DND-41 (cell line): Measurements from ENCODE around the gene KLHL1.

Experiments
- ATAC-seq: fragments of 200-7000 bp; cut with Tn5 transposase; 3 replicates; pipeline ENCODE4 v1.9.1; 2021; ENCODE audit warnings: low read depth; ENCODE audit not compliant: insufficient read depth
- DNase-seq: peaks from one replicate; pipeline ENCODE4 v3.0.0-alpha.2; 2020
- H2AFZ ChIP-seq: 2 replicates; pipeline ENCODE4 v1.6.0; 2012; ENCODE audit warnings: low read depth, low read length
- H3K27ac ChIP-seq: 2 replicates; pipeline ENCODE4 v1.5.1; 2012; ENCODE audit warnings: low read length, inconsistent platforms
- H3K27me3 ChIP-seq: fragments of 200-600 bp; sonication (generic); 2 replicates; pipeline ENCODE4 v1.6.0; 2012; ENCODE audit warnings: low read length, mild to moderate bottlenecking, inconsistent platforms; ENCODE audit not compliant: insufficient read depth, poor library complexity
- H3K36me3 ChIP-seq: 2 replicates; pipeline ENCODE4 v1.5.1; 2012; ENCODE audit warnings: low read length, inconsistent platforms; ENCODE audit not compliant: insufficient read depth
- H3K4me1 ChIP-seq: 2 replicates; pipeline ENCODE4 v1.5.1; 2012; ENCODE audit warnings: mild to moderate bottlenecking, low read length; ENCODE audit not compliant: insufficient read depth
- H3K4me2 ChIP-seq: 2 replicates; pipeline ENCODE4 v1.6.0; 2012; ENCODE audit warnings: mild to moderate bottlenecking, moderate library complexity, low read length, inconsistent platforms; ENCODE audit not compliant: insufficient read depth
- H3K4me3 ChIP-seq, 2 experiments: fragments of 200-600 bp in 1 of 2; shearing (Covaris generic) in 1 of 2; 2 replicates each; pipeline ENCODE4 v1.5.1; 2012 to 2016; ENCODE audit warnings: inconsistent platforms in 2 of 2, low read length in 2 of 2, mild to moderate bottlenecking in 2 of 2, low read depth in 1 of 2, moderate library complexity in 1 of 2
- H3K79me2 ChIP-seq: 2 replicates; pipeline ENCODE4 v1.6.0; 2012; ENCODE audit warnings: low read length, inconsistent platforms; ENCODE audit not compliant: insufficient read depth
- H3K9ac ChIP-seq: 2 replicates; pipeline ENCODE4 v1.6.0; 2012; ENCODE audit warnings: low read depth, mild to moderate bottlenecking, inconsistent platforms, low read length, moderate library complexity
- H3K9me3 ChIP-seq: 2 replicates; pipeline ENCODE4 v1.5.1; 2012; ENCODE audit warnings: low read length, moderate library complexity, mild to moderate bottlenecking, inconsistent platforms; ENCODE audit not compliant: insufficient read depth, severe bottlenecking
- H4K20me1 ChIP-seq: 2 replicates; pipeline ENCODE4 v1.6.0; 2012; ENCODE audit warnings: low read length; ENCODE audit not compliant: insufficient read depth
- CTCF ChIP-seq: IDR thresholded peaks from 2 replicates; pipeline ENCODE4 v1.5.1; 2012; ENCODE audit warnings: borderline replicate concordance, low read length, moderate library complexity, mild to moderate bottlenecking; ENCODE audit not compliant: poor library complexity, severe bottlenecking; ENCODE audit errors: extremely low read depth
- EZH2 ChIP-seq: IDR thresholded peaks from 3 replicates; pipeline ENCODE4 v1.6.1; 2012; ENCODE audit warnings: borderline replicate concordance, low read depth, mild to moderate bottlenecking, moderate library complexity, low read length, inconsistent platforms; ENCODE audit not compliant: severe bottlenecking

Gene KLHL1

GRCh38 chr13:69856331-69856730 is 251.9 kb downstream of the KLHL1 start:
- TF ChIP-seq CTCF (no peak), EZH2 (no peak)
- Histone ChIP-seq H4K20me1 (no peaks in the 10 kb centered on the region), H3K27ac (no peak overlapping the region), H3K9me3 (no peaks in the 10 kb centered on the region), H3K36me3 (no peaks in the 10 kb centered on the region), H3K9ac (no peak overlapping the region), H2AFZ (no peak overlapping the region), H3K4me1 (no peaks in the 10 kb centered on the region), H3K4me2 (no peak overlapping the region), H3K4me3 (no peak overlapping the region), H3K79me2 (no peaks in the 10 kb centered on the region), H3K27me3 (no peaks in the 10 kb centered on the region)
- DNase-seq (no peak), ATAC-seq (no peak)

GRCh38 chr13:69828527-69828926 is 279.7 kb downstream of the KLHL1 start:
- Histone ChIP-seq H3K79me2 (no peaks in the 10 kb centered on the region), H3K27me3 (no peaks in the 10 kb centered on the region), H3K4me2 (no peak overlapping the region), H3K4me3 (no peak overlapping the region), H3K9ac (no peak overlapping the region), H3K27ac (no peak overlapping the region), H3K9me3 (no peaks in the 10 kb centered on the region), H2AFZ (no peak overlapping the region), H3K4me1 (no peaks in the 10 kb centered on the region), H4K20me1 (no peaks in the 10 kb centered on the region), H3K36me3 (no peaks in the 10 kb centered on the region)
- TF ChIP-seq EZH2: no peak
- TF ChIP-seq CTCF: no peak
- ATAC-seq (no peak), DNase-seq (no peak)

GRCh38 chr13:69820180-69820579 is 288.1 kb downstream of the KLHL1 start:
- ATAC-seq: no peak
- Histone ChIP-seq H3K9ac (no peak overlapping the region), H2AFZ (no peak overlapping the region)

More at GRCh38 chr13:69820180-69820579, 288.1 kb downstream of the KLHL1 start:
- Histone ChIP-seq H3K4me1 (no peaks in the 10 kb centered on the region), H3K9me3 (no peaks in the 10 kb centered on the region), H3K36me3 (no peaks in the 10 kb centered on the region), H3K27ac (no peak overlapping the region), H4K20me1 (no peaks in the 10 kb centered on the region), H3K4me3 (no peak overlapping the region), H3K79me2 (no peaks in the 10 kb centered on the region), H3K27me3 (no peaks in the 10 kb centered on the region), H3K4me2 (no peak overlapping the region)
- no peak for DNase-seq
- no peak for TF ChIP-seq CTCF
- no peak for TF ChIP-seq EZH2
